ENCODE measurements around the gene KCNQ5.
"Not testable (repeated sequence)": the region's sequence is repeated elsewhere in the genome, so short reads cannot be mapped to it uniquely, and the experiment has no call there.

KCNQ5 gene

GRCh38 chr6:72856801-72857200 lies 234.9 kb downstream of the KCNQ5 start:
- DNase-seq, result no peak

- DNase-seq, result no peak
Measured at GRCh38 chr6:72857791-72858585, 236.1 kb downstream of the KCNQ5 start.

- no peak for DNase-seq
Measured at GRCh38 chr6:72861059-72861458, 239.2 kb downstream of the KCNQ5 start.

- no peak for DNase-seq
Measured at GRCh38 chr6:72861935-72862432, 240.1 kb downstream of the KCNQ5 start.

- DNase-seq, result no peak
Measured at GRCh38 chr6:72863131-72863530, 241.3 kb downstream of the KCNQ5 start.

- DNase-seq, result no peak
Measured at GRCh38 chr6:72864236-72864635, 242.4 kb downstream of the KCNQ5 start.

GRCh38 chr6:72864799-72865198 lies 242.9 kb downstream of the KCNQ5 start:
- no peak for DNase-seq

GRCh38 chr6:72865467-72865866 lies 243.6 kb downstream of the KCNQ5 start:
- no peak for DNase-seq

GRCh38 chr6:72869621-72870020 lies 247.8 kb downstream of the KCNQ5 start:
- DNase-seq, result no peak

- no peak for DNase-seq
Measured at GRCh38 chr6:72873433-72873832, 251.6 kb downstream of the KCNQ5 start.

- DNase-seq, result no peak
Measured at GRCh38 chr6:72876256-72876655, 254.4 kb downstream of the KCNQ5 start.

- no peak for DNase-seq
Measured at GRCh38 chr6:72886170-72886569, 264.3 kb downstream of the KCNQ5 start.

- DNase-seq, result no peak
Measured at GRCh38 chr6:72890233-72890632, 268.4 kb downstream of the KCNQ5 start.

- DNase-seq, result no peak
Measured at GRCh38 chr6:72890671-72891070, 268.8 kb downstream of the KCNQ5 start.

GRCh38 chr6:72892901-72893300 lies 271.0 kb downstream of the KCNQ5 start:
- no peak for DNase-seq

- DNase-seq, result no peak
Measured at GRCh38 chr6:72894091-72894490, 272.2 kb downstream of the KCNQ5 start.

GRCh38 chr6:72898313-72898712 lies 276.4 kb downstream of the KCNQ5 start:
- not testable (repeated sequence) for DNase-seq

GRCh38 chr6:72905705-72906478 lies 284.0 kb downstream of the KCNQ5 start:
- no peak for DNase-seq

GRCh38 chr6:72911463-72912155 lies 289.7 kb downstream of the KCNQ5 start:
- no peak for DNase-seq

GRCh38 chr6:72913797-72914196 lies 291.9 kb downstream of the KCNQ5 start:
- no peak for DNase-seq

GRCh38 chr6:72916298-72916697 lies 294.4 kb downstream of the KCNQ5 start:
- no peak for DNase-seq

GRCh38 chr6:72916906-72917305 lies 295.0 kb downstream of the KCNQ5 start:
- DNase-seq, result no peak

GRCh38 chr6:72922401-72922800 lies 300.5 kb downstream of the KCNQ5 start:
- DNase-seq, result no peak
